ENCODE results near the gene SORCS2.

SORCS2 gene

DNA sequence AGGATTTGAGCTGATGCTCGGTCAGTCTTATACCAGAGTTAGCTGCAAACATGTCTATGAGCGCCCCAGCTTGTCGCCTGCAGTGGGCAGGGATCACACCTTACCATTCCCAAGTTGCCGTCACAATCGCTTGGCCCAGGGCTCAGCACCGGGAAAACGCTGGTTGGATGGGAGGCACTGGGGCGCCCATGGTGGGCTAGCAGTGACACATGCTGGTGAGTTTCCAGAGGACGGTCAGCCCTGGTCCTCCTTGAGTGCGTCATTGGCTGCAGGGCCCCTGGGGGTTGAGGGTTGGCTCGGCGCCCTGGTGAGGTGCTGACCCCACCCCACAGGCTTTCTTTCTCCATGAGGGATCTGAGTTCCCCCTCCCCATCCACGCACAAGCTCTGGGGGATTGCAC is 50.4 kb downstream of the SORCS2 start:
- TF ChIP-seq, protein P1, sequence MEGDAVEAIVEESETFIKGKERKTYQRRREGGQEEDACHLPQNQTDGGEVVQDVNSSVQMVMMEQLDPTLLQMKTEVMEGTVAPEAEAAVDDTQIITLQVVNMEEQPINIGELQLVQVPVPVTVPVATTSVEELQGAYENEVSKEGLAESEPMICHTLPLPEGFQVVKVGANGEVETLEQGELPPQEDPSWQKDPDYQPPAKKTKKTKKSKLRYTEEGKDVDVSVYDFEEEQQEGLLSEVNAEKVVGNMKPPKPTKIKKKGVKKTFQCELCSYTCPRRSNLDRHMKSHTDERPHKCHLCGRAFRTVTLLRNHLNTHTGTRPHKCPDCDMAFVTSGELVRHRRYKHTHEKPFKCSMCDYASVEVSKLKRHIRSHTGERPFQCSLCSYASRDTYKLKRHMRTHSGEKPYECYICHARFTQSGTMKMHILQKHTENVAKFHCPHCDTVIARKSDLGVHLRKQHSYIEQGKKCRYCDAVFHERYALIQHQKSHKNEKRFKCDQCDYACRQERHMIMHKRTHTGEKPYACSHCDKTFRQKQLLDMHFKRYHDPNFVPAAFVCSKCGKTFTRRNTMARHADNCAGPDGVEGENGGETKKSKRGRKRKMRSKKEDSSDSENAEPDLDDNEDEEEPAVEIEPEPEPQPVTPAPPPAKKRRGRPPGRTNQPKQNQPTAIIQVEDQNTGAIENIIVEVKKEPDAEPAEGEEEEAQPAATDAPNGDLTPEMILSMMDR (IDR thresholded peaks at IDR 0.05; ENCODE audit: extremely low read depth, insufficient read depth, missing control alignments): no peak
- in situ Hi-C loops (cut with MboI; ENCODE audit: low pct_unique_long_range_greater_than_20kb, low sequenced_read_pairs, unreplicated experiment): no loop called here
- no peak for DNase-seq (ENCODE audit: low spot score)

- in situ Hi-C loops (cut with MboI; ENCODE audit: low pct_unique_long_range_greater_than_20kb, low sequenced_read_pairs, unreplicated experiment): no loop called here
- DNase-seq (ENCODE audit: low spot score): no peak
- TF ChIP-seq, protein P1 (IDR thresholded peaks at IDR 0.05; ENCODE audit: extremely low read depth, insufficient read depth, missing control alignments): no peak
These were observed 51.4 kb downstream of the SORCS2 start for GRCh38 chr4:7243609-7244330.

DNA sequence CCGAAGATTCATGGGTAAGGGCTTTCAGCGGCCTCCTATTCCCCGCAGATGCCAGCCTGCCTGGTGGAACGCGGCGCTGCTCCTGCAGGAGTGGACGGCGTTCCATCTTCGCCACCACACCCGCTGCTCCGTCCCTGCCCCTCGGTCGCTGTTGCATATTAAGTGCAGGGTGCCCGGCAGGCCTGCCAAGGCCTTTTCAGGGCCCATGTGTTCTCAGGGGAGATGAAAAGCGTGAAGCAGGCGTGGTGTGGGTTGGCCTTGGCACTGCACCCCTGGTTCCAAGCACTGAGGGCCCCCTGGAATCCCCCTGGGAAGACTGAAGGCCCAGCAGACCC is 52.0 kb downstream of the SORCS2 start:
- in situ Hi-C loops (cut with MboI; ENCODE audit: low pct_unique_long_range_greater_than_20kb, low sequenced_read_pairs, unreplicated experiment): no loop called here
- TF ChIP-seq, protein P1 (IDR thresholded peaks at IDR 0.05; ENCODE audit: extremely low read depth, insufficient read depth, missing control alignments): no peak

DNA sequence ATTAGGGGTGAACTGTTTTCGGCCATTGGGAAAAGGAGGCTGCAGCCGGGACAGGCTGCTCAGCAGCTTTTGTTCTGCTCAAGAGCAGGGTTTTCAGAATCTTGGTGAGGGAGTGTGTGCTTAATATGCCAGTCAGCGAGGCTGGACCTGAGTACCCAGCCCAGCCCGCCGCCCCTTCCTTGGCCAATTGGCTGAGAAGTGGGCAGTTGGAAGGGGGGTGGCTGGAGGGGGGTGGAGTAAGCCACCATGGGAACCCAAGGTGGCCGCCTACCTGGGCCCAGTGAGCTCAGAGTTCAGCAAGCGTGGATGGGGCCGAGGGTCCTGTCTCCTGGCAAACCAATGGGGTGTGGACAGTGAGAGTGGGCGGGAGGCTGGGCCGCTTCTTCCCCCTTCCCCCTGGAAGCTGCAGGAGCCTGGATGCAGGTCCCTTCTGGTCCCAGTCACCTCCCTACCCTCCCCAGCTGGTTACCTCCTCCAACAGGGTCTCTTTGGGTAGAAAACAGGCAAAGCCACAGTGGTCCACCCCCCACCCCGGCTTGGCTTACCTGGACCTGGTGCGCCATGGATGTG is 52.5 kb downstream of the SORCS2 start:
- in situ Hi-C loops (cut with MboI; ENCODE audit: low pct_unique_long_range_greater_than_20kb, low sequenced_read_pairs, unreplicated experiment): no loop called here
- TF ChIP-seq, protein P1 (IDR thresholded peaks at IDR 0.05; ENCODE audit: extremely low read depth, insufficient read depth, missing control alignments): no peak
- DNase-seq (ENCODE audit: low spot score): no peak

More for the DNA sequence above, 52.0 kb downstream of the SORCS2 start:
- no peak for DNase-seq (ENCODE audit: low spot score)

GRCh38 chr4:7247521-7247920 is 55.2 kb downstream of the SORCS2 start:
- DNase-seq (ENCODE audit: low spot score): no peak
- TF ChIP-seq, protein P1 (IDR thresholded peaks at IDR 0.05; ENCODE audit: extremely low read depth, insufficient read depth, missing control alignments): no peak
- in situ Hi-C loops (cut with MboI; ENCODE audit: low pct_unique_long_range_greater_than_20kb, low sequenced_read_pairs, unreplicated experiment): no loop called here

DNA sequence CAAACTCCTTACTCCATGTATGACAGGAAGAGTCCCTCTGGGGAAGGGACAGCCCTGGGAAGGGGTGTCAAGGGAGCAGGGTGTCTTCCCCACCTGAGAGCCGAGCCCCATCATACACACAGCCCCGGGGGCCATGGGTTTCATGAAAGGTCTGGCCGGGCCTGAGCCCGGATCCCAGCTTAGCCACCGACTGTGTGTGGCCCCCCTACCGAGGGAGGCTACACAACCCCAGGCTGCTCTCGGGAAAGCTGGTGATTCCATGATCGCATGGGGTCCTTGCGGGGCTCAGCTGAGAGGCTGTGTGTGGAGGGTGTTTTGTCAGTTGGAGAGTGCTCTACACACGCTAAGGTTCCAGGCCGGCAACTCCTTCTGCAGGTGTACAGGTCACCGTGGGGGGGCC is 55.6 kb downstream of the SORCS2 start:
- DNase-seq (ENCODE audit: low spot score): no peak
- in situ Hi-C loops (cut with MboI; ENCODE audit: low pct_unique_long_range_greater_than_20kb, low sequenced_read_pairs, unreplicated experiment): no loop called here
- TF ChIP-seq, protein P1 (IDR thresholded peaks at IDR 0.05; ENCODE audit: extremely low read depth, insufficient read depth, missing control alignments): no peak
